Germinal center (tissue), 1 donor: ENCODE results near the gene FOXE3.

Experiments used
- DNase-seq: peaks from one replicate; pipeline ENCODE4 v3.0.0; 2012; ENCODE audit warnings: mixed read lengths, low spot score

The FOXE3 gene

DNA sequence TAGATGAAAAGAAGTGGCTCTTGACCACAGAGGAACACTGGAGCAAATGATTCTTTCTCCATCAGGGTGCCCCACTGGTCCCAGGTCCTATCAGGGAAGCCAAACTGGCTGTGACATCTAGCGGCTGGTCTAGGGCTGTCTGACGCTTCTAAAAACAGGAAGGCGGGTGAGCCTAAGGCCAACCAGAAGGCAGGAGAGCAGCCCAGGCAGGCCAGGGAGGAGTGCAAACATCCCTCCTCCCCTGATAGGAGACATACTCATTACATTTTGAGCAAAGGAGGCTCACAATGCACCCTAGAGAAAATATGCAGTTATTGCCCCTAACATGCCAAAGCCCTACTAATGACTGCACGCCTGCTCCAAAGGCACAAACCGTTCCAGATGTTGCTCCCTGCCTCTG lies 10.4 kb upstream of the FOXE3 start:
- DNase-seq, result no peak

DNA sequence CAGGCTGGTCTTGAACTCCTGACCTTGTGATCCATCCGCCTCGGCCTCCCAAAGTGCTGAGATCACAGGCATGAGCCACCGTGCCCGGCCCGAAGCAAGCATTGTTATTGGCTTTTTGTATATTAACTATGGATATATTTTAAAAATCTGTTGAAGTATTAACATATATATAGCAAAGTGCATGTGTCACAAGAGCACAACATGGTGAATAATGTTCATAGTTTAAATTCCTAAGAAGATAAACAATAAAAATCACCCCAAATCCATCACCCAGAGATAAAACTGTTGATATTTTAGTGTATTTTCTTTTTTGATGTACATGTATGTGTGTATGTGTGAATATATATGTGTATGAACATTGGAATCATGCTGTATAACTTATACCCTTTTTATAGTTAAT lies 9.1 kb upstream of the FOXE3 start:
- no peak for DNase-seq

- no peak for DNase-seq
Measured at GRCh38 chr1:47407481-47407880, 8.6 kb upstream of the FOXE3 start.

DNA sequence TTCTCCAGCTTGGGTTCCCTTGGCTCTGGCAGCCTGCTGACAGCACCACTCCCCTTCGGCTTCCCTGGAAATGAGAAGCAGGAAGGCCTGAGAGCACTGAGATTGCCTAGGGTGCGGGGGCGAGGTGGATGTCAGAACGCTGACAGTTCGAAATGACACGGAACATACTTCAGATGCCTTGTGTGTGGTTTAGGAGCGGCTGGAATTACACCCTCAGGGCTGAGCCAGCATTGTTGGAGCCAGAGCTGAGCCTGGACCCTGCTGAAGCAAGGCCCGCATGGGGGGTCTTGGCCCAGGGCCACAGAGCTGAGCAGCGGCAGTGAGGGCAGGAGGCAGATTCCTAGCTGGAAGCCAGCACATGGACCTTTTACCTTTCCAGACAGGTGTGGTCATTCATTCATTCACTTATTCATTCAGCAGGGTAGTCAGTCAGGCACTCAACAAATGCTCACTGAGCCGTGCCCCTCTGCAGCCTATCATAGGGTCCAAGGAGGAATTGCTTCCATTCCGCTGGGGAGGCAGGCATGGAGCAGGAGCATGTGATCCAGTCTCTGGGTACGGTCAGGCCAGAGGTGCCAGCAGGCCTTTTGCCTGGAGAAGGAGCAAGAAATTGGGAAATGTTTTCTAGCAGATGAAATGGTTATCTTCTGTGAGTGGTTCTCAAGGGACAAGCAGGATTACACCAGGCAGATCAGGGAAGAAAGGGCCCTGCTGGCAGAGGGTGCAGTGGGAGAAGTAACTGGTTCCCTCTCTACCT lies 6.6 kb upstream of the FOXE3 start:
- no peak for DNase-seq

DNA sequence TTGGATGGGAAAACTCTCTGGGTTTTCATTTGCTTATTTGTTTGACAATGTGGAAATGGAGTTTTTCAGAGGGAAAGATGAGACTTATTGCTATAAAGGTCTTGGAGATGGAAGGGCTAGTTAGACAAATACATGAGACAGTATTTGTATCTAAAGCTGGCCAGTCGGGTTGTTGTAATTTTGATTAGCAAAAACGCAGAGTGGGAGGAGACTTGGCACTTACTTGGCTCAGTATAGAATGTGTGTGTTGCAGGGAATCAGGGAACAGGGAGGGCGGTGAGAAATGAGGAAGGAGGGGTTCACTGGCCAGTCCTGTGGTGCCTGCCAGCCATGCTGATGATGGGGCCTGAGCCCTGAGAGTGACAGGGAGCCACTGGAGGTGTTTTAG lies 6.0 kb upstream of the FOXE3 start:
- DNase-seq, result no peak

DNA sequence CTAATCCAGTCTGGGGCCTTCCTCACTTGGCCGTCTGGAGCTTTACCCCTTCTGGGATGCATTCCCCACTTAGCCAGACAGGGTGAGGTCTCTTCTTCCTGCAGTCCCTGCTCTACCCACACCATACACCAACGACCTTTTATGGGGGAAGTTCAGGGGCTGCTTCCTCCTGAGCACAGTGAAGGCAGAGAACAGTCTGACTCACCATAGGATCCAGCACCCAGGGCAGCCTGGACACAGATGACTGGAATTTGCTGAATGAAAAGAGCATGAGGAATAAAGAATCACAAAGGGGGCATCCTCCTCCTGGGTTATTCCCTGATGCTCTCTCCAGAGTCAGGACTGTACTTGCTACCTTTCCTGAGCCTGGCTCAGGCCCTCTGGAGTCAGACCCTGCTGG lies 4.6 kb upstream of the FOXE3 start:
- DNase-seq, result no peak

DNA sequence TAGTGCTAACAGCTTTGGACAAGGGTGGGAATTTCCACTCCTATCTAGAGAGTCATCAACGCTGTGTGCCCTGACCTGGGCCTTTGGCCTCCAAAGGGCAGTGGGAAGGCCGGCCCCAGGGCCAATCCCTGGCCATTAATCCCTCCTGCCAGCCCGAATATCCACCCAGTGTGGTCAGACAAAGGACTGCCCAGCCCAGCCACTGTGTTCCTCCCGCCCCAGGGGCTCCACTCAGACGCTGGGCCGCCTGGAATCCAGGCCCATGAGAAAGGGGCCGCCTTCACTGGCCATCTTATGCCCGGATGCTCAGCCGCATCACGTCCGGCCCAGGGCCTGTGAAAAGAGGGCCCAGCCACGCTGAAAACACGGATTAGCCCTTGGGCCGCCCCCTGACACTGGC lies 3.6 kb upstream of the FOXE3 start:
- no peak for DNase-seq

DNA sequence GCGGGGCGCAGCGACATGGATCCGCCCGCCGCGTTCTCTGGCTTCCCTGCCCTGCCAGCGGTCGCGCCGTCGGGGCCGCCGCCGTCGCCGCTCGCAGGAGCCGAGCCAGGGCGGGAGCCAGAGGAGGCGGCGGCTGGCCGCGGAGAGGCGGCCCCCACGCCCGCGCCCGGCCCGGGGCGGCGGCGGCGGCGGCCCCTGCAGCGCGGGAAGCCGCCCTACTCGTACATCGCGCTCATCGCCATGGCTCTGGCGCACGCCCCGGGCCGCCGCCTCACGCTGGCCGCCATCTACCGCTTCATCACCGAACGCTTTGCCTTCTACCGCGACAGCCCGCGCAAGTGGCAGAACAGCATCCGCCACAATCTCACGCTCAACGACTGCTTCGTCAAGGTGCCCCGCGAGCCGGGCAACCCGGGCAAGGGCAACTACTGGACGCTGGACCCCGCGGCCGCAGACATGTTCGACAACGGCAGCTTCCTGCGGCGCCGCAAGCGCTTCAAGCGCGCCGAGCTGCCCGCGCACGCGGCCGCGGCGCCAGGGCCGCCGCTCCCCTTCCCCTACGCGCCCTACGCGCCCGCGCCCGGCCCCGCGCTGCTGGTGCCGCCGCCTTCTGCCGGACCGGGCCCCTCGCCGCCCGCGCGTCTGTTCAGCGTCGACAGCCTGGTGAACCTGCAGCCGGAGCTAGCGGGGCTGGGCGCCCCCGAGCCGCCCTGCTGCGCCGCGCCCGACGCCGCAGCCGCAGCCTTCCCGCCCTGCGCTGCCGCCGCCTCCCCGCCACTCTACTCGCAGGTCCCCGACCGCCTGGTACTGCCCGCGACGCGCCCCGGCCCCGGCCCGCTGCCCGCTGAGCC lies 459 bp downstream of the FOXE3 start:
- DNase-seq, result no peak

GRCh38 chr1:47417170-47418044 lies 1.3 kb downstream of the FOXE3 start:
- DNase-seq, result no peak

GRCh38 chr1:47418122-47418521 lies 2.0 kb downstream of the FOXE3 start:
- DNase-seq, result no peak

DNA sequence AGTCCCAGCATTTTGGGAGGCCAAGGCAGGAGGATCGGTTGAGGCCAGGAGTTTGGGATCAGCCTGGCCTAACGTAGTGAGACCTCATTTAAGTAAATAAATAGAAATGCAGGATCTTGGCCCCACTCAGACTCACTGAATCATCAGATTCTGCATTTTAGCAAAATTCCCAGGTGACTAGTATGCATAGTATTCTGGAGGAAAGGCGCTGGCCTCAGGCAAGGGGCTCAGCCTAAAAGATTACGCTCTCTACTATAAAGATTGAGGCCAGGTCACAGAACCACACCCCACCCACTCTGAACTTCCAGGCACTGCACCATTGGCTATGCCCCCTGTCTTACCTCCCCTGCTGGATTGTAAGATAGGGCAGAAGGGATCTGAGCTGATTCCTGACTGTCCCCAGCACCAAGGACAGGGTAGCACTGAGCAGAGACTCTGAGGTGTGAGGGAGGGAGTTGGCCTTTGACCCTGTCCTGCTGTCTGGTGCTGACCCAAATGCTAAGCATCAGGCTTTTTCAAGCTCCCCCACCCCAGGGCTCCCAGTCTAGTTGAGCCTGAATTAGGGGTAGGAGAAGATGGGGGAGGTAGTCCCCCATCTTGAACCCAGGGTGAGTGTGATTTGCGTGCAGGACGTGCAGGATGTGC lies 2.7 kb downstream of the FOXE3 start:
- DNase-seq, result no peak

DNA sequence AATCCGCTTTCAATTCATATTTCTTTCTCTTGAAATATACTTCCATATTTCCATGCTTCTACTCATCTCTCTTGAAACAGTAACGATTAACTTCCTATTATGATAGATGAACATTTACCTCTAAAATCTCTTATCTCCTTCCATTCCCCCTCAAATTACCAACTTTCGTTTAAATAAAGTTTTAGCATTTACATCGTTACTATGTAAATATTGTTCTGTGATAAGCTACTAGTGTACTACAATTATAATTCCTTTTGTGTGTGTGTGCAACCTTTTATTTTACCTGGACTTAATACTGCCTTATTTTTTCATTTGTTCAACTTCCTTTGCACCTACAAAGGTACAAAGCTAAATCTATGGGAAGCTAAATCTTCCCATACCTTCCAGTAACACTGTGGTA lies 4.5 kb downstream of the FOXE3 start:
- DNase-seq, result no peak

- DNase-seq, result no peak
Measured at GRCh38 chr1:47423872-47424271, 7.8 kb downstream of the FOXE3 start.

DNA sequence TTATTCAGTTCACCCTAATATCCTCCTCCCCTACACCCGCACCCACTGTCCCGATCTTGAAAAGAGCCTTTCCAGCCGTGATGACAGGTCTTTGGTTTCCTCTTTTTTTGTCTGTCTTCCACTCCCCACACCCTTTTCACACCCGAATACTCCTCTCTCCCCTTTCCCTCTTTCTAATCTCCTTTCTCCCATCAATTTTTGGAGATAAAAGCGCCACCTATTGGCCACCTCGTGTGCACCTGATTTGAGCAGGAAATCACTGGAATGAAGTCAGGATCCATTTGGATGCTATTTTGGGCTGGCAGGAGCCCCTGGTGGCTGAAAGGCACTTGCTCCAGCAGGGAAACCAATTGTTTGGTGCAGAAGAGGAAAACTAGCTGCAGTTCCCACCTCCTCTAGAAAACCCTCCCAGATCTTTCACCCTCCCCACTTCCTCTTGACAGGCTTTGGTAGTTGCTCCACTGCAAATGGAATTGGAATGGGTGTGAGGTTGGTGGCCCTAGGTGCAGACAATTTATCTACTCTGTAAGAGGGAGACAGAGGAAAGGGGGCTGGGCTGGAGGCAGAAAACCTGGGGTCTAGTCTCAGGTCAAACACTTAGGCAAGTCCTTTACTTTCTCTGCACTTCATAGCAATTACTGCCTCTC lies 8.4 kb downstream of the FOXE3 start:
- no peak for DNase-seq

- DNase-seq, result no peak
Measured at GRCh38 chr1:47431534-47431933, 15.4 kb downstream of the FOXE3 start.

DNA sequence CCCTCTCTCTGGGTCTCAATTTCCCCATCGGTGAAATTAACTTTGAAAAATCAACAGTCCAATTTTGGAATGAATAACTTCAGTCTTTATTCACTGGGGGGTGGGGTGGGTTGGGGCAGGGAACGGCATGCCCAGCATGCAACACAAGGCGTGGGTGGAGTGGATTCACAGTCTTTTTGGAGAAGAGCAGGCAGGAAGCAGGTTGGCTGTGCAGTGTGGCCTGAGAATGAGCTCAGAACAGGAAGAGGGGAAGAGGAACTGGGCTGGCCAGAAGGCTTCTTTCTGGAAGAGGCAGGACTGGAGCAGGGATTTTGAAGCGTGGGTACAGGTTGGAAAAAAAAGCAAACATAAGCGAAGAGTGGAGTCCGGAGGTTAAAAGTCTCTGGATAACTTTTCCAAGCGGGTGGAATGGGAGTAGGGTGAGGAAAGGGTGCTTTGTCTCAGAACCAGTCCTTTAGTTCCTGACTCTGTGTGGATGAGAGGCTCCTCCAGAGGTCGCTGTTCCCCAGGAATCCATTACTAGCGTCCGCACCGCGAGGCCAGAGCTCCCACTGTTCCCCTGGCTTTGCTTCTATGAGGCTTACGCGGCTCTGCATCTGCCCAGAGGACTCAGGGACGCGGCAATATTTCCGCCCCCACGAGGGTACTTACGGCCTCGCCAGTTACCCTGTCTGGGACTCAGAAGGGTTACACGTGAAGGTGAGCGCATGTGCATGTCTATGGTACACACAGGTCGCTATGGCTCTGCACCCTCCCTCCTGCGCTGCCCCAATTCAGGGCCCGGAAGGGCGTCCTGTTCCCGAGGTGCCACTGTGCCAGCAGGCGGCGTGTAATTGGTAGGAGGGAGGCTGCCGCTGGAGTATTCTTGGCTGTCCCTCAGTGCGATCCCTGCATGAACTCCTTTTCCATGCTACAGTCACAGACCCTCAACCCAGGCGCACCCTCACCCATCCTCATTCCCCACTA lies 16.3 kb downstream of the FOXE3 start:
- DNase-seq, result peak; percentile 52

DNA sequence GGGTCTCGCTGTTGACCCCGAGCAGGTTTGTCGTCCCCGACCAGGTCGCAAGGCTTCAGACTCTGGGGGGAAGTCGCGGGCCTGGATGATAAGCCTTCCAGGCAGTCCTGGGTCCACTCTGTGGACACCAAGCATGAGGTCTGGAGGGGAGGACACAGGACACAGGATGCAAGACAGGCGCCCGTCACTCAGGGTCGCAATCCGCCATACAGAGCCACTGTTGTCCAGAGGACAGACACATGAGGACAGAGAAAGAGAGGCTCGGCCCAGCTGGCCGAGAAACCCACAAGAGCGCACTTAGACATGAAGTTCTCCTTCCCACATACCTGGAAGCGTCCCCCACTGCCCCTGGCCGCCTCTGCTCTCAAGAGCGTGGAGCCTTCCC lies 16.9 kb downstream of the FOXE3 start:
- no peak for DNase-seq

DNA sequence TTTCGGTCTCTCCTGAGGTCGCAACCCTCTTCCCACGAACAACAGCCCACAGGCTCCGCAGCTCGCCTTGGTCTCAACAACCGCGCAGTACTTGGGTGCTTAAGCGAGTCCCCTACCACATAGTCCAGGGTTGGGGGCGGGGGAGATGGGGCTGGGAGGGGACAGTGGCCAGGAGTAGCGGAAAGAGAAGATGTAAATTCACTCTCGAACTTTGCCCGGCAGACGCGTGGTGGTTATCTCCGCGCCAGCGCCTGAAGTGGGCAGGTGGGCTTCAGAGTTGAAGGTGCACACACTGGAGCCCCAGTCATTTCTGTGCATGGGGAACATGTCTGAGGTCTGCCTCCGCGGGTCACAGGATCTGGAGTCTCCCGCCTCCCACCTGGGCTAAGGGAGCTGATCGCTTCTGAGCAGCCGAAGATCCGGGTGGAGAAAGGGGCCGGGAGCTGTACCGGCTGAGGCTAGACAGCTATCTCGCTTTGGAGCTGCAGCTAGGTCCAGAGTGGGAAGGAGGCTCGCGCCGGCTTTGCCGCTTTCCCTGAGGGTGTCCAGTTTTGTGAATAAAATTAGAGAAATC lies 17.5 kb downstream of the FOXE3 start:
- no peak for DNase-seq

GRCh38 chr1:47434051-47434842 lies 18.2 kb downstream of the FOXE3 start:
- DNase-seq, result no peak
